H9 (cell line): ENCODE results near the gene VPS13A. TPM values are rescaled to one million over a fixed set of nuclear protein-coding genes. Genes with fewer than 3 reads are reported as not detected.

ENCODE experiments used
- DNase-seq: peaks from one replicate; pipeline ENCODE4 v3.0.0-alpha.2; 2017
- H2AFZ ChIP-seq: one replicate; pipeline ENCODE4 v1.6.1; 2013; ENCODE audit warnings: mild to moderate bottlenecking, low read length, control low read depth, moderate library complexity
- H2AK5ac ChIP-seq: 2 replicates; pipeline ENCODE4 v1.6.1; 2013; ENCODE audit warnings: low read length, control low read depth, mixed read lengths; ENCODE audit not compliant: insufficient read length
- H2BK120ac ChIP-seq: one replicate; pipeline ENCODE4 v1.6.1; 2013; ENCODE audit warnings: low read depth, mild to moderate bottlenecking, low read length, control low read depth, inconsistent platforms; ENCODE audit not compliant: poor library complexity, severe bottlenecking
- H2BK12ac ChIP-seq: 2 replicates; pipeline ENCODE4 v1.6.1; 2013; ENCODE audit warnings: low read length, control low read depth, mixed read lengths, low read depth; ENCODE audit not compliant: insufficient read length
- H2BK15ac ChIP-seq: 2 replicates; pipeline ENCODE4 v1.6.1; 2013; ENCODE audit warnings: low read depth, low read length, control low read depth
- H2BK20ac ChIP-seq: one replicate; pipeline ENCODE4 v1.6.1; 2013; ENCODE audit warnings: low read depth, mild to moderate bottlenecking, low read length, control low read depth, inconsistent platforms; ENCODE audit not compliant: poor library complexity, severe bottlenecking
- H2BK5ac ChIP-seq: 2 replicates; pipeline ENCODE4 v1.6.1; 2013; ENCODE audit warnings: low read length, control low read depth, mixed read lengths; ENCODE audit not compliant: insufficient read length
- H3K14ac ChIP-seq: 2 replicates; pipeline ENCODE4 v1.6.1; 2013; ENCODE audit warnings: low read length, control low read depth; ENCODE audit not compliant: insufficient read depth
- H3K18ac ChIP-seq: 2 replicates; pipeline ENCODE4 v1.6.1; 2013; ENCODE audit warnings: low read depth, mild to moderate bottlenecking, mixed read lengths, low read length, control low read depth; ENCODE audit not compliant: insufficient read length
- H3K23ac ChIP-seq: 2 replicates; pipeline ENCODE4 v1.6.1; 2013; ENCODE audit warnings: low read length, control low read depth, mixed read lengths, low read depth; ENCODE audit not compliant: insufficient read length
- H3K23me2 ChIP-seq: 2 replicates; pipeline ENCODE4 v1.6.1; 2013; ENCODE audit warnings: low read depth, mild to moderate bottlenecking, mixed read lengths, low read length, control low read depth; ENCODE audit not compliant: insufficient read length, poor library complexity, severe bottlenecking
- H3K27ac ChIP-seq: 2 replicates; pipeline ENCODE4 v1.5.1; 2013; ENCODE audit warnings: low read length, control low read depth, mixed read lengths, low read depth; ENCODE audit not compliant: insufficient read length
- H3K27me3 ChIP-seq: 2 replicates; pipeline ENCODE4 v1.6.1; 2013; ENCODE audit warnings: low read length, control low read depth, inconsistent platforms; ENCODE audit not compliant: insufficient read depth
- H3K4ac ChIP-seq: 2 replicates; pipeline ENCODE4 v1.6.1; 2013; ENCODE audit warnings: low read depth, mild to moderate bottlenecking, control low read depth, inconsistent platforms, low read length, moderate library complexity
- H3K4me1 ChIP-seq: 2 replicates; pipeline ENCODE4 v1.6.1; 2013; ENCODE audit warnings: low read length, control low read depth, inconsistent platforms; ENCODE audit not compliant: insufficient read depth
- H3K4me2 ChIP-seq: 2 replicates; pipeline ENCODE4 v1.6.1; 2013; ENCODE audit warnings: low read length, control low read depth, mixed read lengths; ENCODE audit not compliant: insufficient read length, insufficient read depth
- H3K56ac ChIP-seq: 2 replicates; pipeline ENCODE4 v1.6.1; 2013; ENCODE audit warnings: low read depth, mild to moderate bottlenecking, mixed read lengths, low read length, control low read depth; ENCODE audit not compliant: insufficient read length
- H3K79me1 ChIP-seq: 2 replicates; pipeline ENCODE4 v1.6.1; 2013; ENCODE audit warnings: low read depth, mild to moderate bottlenecking, moderate library complexity, low read length, control low read depth, inconsistent platforms; ENCODE audit not compliant: insufficient read depth, poor library complexity, severe bottlenecking
- H3K79me2 ChIP-seq: 2 replicates; pipeline ENCODE4 v1.6.1; 2013; ENCODE audit warnings: low read length, control low read depth, inconsistent platforms; ENCODE audit not compliant: insufficient read depth
- H3K9ac ChIP-seq: 2 replicates; pipeline ENCODE4 v1.6.1; 2013; ENCODE audit warnings: low read length, control low read depth, mixed read lengths; ENCODE audit not compliant: insufficient read length; ENCODE audit errors: extremely low read depth
- H3K9me3 ChIP-seq: one replicate; pipeline ENCODE4 v1.6.1; 2013; ENCODE audit warnings: low read depth, low read length, inconsistent platforms; ENCODE audit not compliant: control insufficient read depth
- H3T11ph ChIP-seq: one replicate; pipeline ENCODE4 v1.6.1; 2013; ENCODE audit warnings: mild to moderate bottlenecking, low read length, control low read depth, inconsistent platforms
- H4K20me1 ChIP-seq: one replicate; pipeline ENCODE4 v1.6.1; 2013; ENCODE audit not compliant: control insufficient read depth, insufficient read length, insufficient read depth
- H4K5ac ChIP-seq: 2 replicates; pipeline ENCODE4 v1.6.1; 2013; ENCODE audit warnings: low read depth, mild to moderate bottlenecking, mixed read lengths, low read length, control low read depth; ENCODE audit not compliant: insufficient read length
- H4K8ac ChIP-seq: replicated peaks from 2 replicates; pipeline ENCODE4 v1.6.1; 2013; ENCODE audit warnings: low read length, control low read depth, mixed read lengths, low read depth; ENCODE audit not compliant: insufficient read length
- H4K91ac ChIP-seq: 2 replicates; pipeline ENCODE4 v1.6.1; 2013; ENCODE audit warnings: low read depth, mild to moderate bottlenecking, moderate library complexity, mixed read lengths, low read length, control low read depth; ENCODE audit not compliant: insufficient read length
- H3K27ac Mint-ChIP-seq, 3 experiments: 2 replicates in 2 of 3; 3 replicates in 1 of 3; pipeline ENCODE4 v1.8.0; 2020 to 2021; ENCODE audit warnings: mixed read lengths in 3 of 3, mild to moderate bottlenecking in 1 of 3, moderate library complexity in 1 of 3
- H3K27me3 Mint-ChIP-seq: 2 replicates; pipeline ENCODE4 v1.8.0; 2021; ENCODE audit warnings: low read depth, mild to moderate bottlenecking, moderate library complexity, mixed read lengths
- H3K36me3 Mint-ChIP-seq, 3 experiments: 2 replicates in 2 of 3; 3 replicates in 1 of 3; pipeline ENCODE4 v1.8.0; 2020 to 2021; ENCODE audit warnings: low read depth in 3 of 3, mixed read lengths in 3 of 3; ENCODE audit not compliant: insufficient read depth in 1 of 3
- H3K4me1 Mint-ChIP-seq, 2 experiments: 2 replicates each; pipeline ENCODE4 v1.8.0; 2020; ENCODE audit warnings: mixed read lengths in 2 of 2
- H3K4me3 Mint-ChIP-seq, 2 experiments: 2 replicates in 1 of 2; 3 replicates in 1 of 2; pipeline ENCODE4 v1.8.0; 2020 to 2021; ENCODE audit warnings: mild to moderate bottlenecking in 2 of 2, mixed read lengths in 2 of 2, moderate library complexity in 1 of 2
- H3K9me3 Mint-ChIP-seq, 2 experiments: 2 replicates in 1 of 2; 3 replicates in 1 of 2; pipeline ENCODE4 v1.8.0; 2020; ENCODE audit warnings: mild to moderate bottlenecking in 2 of 2, mixed read lengths in 2 of 2, moderate library complexity in 1 of 2
- WGBS: extraction: QIAGEN DNeasy Blood & Tissue Kit; methylation state at CpG from one replicate; pipeline ENCODE4 v1.1.7; 2013; ENCODE audit warnings: missing lambda C conversion rate, low lambda C conversion rate, mixed read lengths; ENCODE audit not compliant: insufficient read length; ENCODE audit errors: extremely low coverage; 5-methylcytosine and 5-hydroxymethylcytosine counted together
- total RNA-seq: library from RNA; stranded (reverse); gene quantifications from 2 replicates; pipeline ENCODE4 v1.2.1, GENCODE V29; 2021
- TF ChIP-seq, protein P1 (sequence below): fragments of 200-600 bp; sonication (generic); conservative IDR thresholded peaks from 3 replicates; pipeline ENCODE4 v1.8.0; 2021; ENCODE audit warnings: antibody characterized with exemption, mild to moderate bottlenecking

The VPS13A gene
- total RNA-seq, 1 experiment from 2014 or later: 34.0 TPM

DNA sequence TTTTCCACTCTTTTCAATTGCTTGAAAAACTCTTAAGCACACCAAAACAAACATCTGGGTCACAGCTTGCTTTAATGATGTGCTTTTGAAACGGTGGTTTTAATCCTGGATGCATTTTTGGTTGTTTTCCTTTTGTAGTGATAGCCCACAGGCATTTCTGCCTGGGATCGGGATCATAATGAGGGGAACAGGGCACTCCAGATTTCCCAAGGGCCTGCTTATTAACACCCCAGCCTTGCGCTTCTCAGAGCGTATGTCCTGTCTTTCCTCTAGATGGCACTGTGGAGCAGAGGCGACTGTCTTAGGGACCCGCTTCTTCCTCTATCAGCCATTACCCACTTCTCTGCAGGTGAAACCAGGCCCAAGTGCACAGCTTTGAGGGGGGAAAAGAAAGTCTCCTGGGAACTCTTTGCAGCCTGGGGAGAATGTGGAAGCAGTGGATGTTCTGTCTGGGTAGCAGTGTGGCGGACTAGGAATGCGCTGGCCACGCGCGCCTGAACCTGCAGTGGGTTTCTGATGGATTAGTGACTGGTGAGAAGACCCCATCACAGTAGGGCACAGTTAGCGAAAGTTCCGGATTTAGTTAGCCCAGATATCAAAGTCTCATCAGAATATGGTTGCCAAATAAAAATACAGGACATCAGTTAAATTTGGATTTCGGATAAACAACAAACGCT is 280.7 kb downstream of the VPS13A start:
- Histone ChIP-seq H3K9ac (no peak overlapping the region), H3K4me1 (no peaks in the 10 kb centered on the region), H3K23me2 (no peaks in the 10 kb centered on the region), H2BK20ac (no peak overlapping the region), H4K91ac (no peak overlapping the region), H2BK15ac (no peak overlapping the region), H3T11ph (no peak overlapping the region), H3K79me1 (no peaks in the 10 kb centered on the region), H2BK5ac (no peak overlapping the region), H2AK5ac (no peak overlapping the region), H3K23ac (no peak overlapping the region), H4K8ac (no peak overlapping the region), H3K79me2 (no peaks in the 10 kb centered on the region), H3K27ac (no peak overlapping the region), H4K20me1 (no peaks in the 10 kb centered on the region), H4K5ac (no peak overlapping the region), H2BK120ac (no peak overlapping the region), H3K14ac (no peak overlapping the region), H2AFZ (no peak overlapping the region), H3K27me3 (no peaks in the 10 kb centered on the region), H3K18ac (no peak overlapping the region), H3K56ac (no peak overlapping the region), H3K4me2 (no peak overlapping the region), H3K4ac (no peak overlapping the region), H2BK12ac (no peak overlapping the region), H3K9me3 (no peaks in the 10 kb centered on the region)
- TF ChIP-seq, protein P1, sequence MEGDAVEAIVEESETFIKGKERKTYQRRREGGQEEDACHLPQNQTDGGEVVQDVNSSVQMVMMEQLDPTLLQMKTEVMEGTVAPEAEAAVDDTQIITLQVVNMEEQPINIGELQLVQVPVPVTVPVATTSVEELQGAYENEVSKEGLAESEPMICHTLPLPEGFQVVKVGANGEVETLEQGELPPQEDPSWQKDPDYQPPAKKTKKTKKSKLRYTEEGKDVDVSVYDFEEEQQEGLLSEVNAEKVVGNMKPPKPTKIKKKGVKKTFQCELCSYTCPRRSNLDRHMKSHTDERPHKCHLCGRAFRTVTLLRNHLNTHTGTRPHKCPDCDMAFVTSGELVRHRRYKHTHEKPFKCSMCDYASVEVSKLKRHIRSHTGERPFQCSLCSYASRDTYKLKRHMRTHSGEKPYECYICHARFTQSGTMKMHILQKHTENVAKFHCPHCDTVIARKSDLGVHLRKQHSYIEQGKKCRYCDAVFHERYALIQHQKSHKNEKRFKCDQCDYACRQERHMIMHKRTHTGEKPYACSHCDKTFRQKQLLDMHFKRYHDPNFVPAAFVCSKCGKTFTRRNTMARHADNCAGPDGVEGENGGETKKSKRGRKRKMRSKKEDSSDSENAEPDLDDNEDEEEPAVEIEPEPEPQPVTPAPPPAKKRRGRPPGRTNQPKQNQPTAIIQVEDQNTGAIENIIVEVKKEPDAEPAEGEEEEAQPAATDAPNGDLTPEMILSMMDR: peak; percentile 90
- DNase-seq: peak; percentile 80
- Mint-ChIP-seq H3K36me3 (no peaks in the 10 kb centered on the region; a peak in 1 of 7 replicates), H3K4me3 (no peak overlapping the region), H3K27me3 (no peaks in the 10 kb centered on the region; the same call in 1 of the 2 replicates), H3K27ac (no peak overlapping the region), H3K9me3 (no peaks in the 10 kb centered on the region), H3K4me1 (peaks cover 26 to 42% of the 10 kb centered on the region in 2 experiments)
- WGBS: no CpG with 5 or more reads among the region's 15 CpGs
